ENCODE measurements around the gene HOOK2. TPM values are rescaled to one million over a fixed set of nuclear protein-coding genes. Genes with fewer than 3 reads are reported as not detected.

Gene HOOK2
- total and polyA plus RNA-seq, 2 of the 13 experiments (the other 11 are each of a cell fraction or from before 2014, with no cell fraction given): 9.2 to 12.9 TPM

GRCh38 chr19:12782424-12783290, 7.3 kb upstream of the HOOK2 start (continued):
- TF ChIP-seq ZXDC (CRISPR knock-in tag; IDR thresholded peaks at IDR 0.05) (peak; percentile 60; the same call in 1 of the 2 replicates), TRIM22 (IDR thresholded peaks at IDR 0.05) (no peak), RARG (CRISPR knock-in tag; IDR thresholded peaks at IDR 0.05; ENCODE audit: low read depth) (no peak), CBX2 (IDR thresholded peaks at IDR 0.05; ENCODE audit: low read depth, low read length) (no peak), CBX2 (CRISPR knock-in tag; IDR thresholded peaks at IDR 0.05; ENCODE audit: low read depth) (no peak; the same call in 1 of the 2 replicates), ZFP91 (CRISPR knock-in tag; IDR thresholded peaks at IDR 0.05; ENCODE audit: borderline replicate concordance) (no peak), DR1 (CRISPR knock-in tag; IDR thresholded peaks at IDR 0.05) (no peak), ARID2 (CRISPR knock-in tag; IDR thresholded peaks at IDR 0.05; ENCODE audit: borderline replicate concordance) (no peak), AHR (CRISPR knock-in tag; IDR thresholded peaks at IDR 0.05) (no peak; the same call in 1 of the 2 replicates), ZNF251 (CRISPR knock-in tag; IDR thresholded peaks at IDR 0.05) (no peak), ZFP36 (IDR thresholded peaks at IDR 0.05; ENCODE audit: borderline replicate concordance, low read depth, low read length, partially characterized antibody) (no peak), CREB1 (IDR thresholded peaks at IDR 0.05) (peak; percentile 56), CREB1 (CRISPR knock-in tag; IDR thresholded peaks at IDR 0.05) (no peak), GATAD2A (CRISPR knock-in tag; IDR thresholded peaks at IDR 0.05) (peak; percentile 33; the same call in 1 of the 2 replicates), ZBTB14 (CRISPR knock-in tag; IDR thresholded peaks at IDR 0.05) (peak; percentile 78), MIER3 (CRISPR knock-in tag; IDR thresholded peaks at IDR 0.05; ENCODE audit: borderline replicate concordance) (no peak), ZFP37 (CRISPR knock-in tag; IDR thresholded peaks at IDR 0.05; ENCODE audit: borderline replicate concordance) (no peak), ZNF510 (CRISPR knock-in tag; IDR thresholded peaks at IDR 0.05; ENCODE audit: low read depth) (no peak)
- TF ChIP-seq, protein P1, sequence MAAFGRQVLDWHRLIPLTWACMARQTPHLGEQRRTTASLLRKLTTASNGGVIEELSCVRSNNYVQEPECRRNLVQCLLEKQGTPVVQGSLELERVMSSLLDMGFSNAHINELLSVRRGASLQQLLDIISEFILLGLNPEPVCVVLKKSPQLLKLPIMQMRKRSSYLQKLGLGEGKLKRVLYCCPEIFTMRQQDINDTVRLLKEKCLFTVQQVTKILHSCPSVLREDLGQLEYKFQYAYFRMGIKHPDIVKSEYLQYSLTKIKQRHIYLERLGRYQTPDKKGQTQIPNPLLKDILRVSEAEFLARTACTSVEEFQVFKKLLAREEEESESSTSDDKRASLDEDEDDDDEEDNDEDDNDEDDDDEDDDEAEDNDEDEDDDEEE (CRISPR knock-in tag; IDR thresholded peaks at IDR 0.05): peak; percentile 63; the same call in 1 of the 2 replicates
- TF ChIP-seq, protein P2, sequence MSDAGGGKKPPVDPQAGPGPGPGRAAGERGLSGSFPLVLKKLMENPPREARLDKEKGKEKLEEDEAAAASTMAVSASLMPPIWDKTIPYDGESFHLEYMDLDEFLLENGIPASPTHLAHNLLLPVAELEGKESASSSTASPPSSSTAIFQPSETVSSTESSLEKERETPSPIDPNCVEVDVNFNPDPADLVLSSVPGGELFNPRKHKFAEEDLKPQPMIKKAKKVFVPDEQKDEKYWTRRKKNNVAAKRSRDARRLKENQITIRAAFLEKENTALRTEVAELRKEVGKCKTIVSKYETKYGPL (CRISPR knock-in tag; IDR thresholded peaks at IDR 0.05): no peak

All from HepG2 (cell line).